ENCODE data around the gene UBN1.
"Not testable (repeated sequence)": the region's sequence is repeated elsewhere in the genome, so short reads cannot be mapped to it uniquely, and the experiment has no call there.

The UBN1 gene

DNA sequence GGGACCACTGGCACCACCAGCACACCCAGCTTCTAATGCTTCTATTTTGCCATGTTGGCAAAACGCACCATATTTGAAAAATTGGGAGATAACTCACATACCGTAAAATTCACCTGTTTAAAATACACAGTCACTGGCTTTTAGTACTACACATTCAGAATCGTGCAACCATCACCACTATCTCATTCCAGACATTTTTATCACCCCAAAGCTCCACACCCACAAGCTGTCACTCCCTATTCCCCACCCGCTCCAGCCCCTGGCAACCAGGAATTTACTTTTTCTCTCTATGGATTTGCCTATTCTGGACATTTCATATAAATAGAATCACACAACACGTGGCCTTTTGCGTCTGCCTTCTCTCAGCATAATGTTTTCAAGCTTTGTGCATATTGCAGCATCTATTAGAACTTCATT, 64.7 kb downstream of the UBN1 start:
- DNase-seq: no peak

DNA sequence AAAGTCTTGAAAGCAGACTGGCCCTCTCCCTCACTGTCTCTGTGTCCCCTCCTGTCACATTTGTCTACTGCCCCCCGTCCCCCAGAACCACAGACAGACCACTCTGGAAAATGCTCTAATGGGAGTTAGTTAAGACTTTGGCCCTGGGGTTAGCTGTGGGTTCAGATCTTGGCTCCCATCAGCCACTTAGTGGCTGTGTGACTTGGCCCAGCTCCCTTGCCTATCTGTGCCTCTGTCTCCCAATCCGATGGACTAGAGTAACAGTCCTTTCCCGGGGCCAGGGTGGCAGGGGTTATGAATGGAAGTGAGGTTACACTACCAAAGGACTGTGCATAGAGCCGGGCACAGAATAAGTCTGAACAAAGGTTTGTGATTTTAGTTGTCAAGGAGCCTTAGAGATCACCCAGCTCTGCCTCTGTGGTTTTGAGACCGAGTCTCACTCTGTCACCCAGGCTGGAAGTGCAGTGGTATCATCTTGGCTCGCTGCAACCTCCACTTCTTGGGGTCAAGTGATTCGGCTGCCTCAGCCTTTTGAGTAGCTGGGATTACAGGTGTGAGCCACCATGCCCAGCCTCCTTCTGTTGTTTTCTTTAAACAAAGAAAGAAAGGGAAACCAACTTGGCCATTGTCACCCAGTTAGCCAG, 66.0 kb downstream of the UBN1 start:
- no peak for DNase-seq

DNA sequence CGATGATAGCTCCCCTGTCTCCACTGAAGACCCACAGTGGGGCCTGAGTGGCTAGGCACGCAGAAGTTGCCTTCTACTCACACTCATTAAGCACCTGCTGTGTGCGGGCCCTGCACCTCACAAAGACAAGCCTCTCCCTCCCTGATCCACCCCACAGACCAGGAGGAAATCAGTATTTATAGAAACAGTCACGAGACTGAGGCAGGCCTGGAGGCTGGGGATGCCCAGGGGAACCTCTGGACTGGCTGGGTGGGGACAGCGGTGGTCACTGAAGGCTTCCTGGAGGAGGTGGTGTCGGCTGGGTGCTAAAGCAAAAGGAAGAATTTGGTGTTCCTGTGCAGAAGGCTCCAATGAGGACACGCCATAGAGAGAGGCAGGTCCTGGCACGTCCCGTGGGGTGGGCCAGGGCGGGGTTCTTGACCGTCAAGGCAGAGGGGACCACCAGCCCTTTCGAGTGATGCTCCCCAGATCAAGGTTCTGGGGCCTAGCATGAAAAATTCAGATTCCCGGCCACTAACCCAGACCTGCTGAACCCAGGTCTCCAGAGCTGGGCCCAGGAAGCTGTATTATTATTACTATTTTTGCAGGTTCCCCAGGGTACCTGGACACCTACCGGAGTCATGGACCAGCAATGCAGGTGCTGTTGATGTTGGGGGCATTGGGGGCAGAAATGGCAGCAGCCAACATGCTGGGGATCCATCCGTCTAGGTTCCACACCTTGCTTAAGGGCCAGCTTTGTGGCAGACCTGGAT, 66.7 kb downstream of the UBN1 start:
- DNase-seq: no peak

DNA sequence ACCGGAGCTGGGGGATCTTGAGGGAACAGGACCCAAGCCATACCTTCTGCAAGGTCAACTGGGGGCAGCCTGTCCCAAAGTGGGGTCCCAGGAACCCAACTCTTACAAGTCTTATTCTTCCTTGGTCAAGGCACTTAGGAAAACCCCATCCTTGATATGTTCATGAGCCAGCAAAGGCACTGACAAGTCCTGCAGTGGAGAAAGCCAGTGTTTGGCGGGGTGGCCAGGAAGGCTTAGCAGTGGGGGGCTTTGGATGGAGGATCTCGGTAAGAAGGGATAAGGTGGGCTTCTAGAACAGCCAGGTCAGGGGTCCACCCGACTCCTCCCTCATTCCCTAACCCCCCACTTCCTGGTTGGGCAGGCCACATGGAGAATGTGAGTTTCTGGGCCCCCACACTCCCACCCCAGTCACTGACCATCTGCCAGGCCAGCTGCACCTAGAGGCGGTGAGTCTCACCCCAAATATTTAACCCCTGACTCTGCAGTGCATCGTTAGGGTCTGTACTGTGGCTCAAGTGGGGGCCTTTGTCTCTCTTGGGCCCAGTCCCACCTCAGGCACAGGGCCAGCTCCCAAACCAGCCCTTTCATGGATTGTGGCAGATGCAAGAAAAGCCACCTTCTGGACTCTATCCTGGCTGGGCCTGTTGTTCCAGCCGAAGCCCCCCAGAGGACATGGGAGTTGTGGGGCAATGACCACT, 67.4 kb downstream of the UBN1 start:
- DNase-seq: no peak

DNA sequence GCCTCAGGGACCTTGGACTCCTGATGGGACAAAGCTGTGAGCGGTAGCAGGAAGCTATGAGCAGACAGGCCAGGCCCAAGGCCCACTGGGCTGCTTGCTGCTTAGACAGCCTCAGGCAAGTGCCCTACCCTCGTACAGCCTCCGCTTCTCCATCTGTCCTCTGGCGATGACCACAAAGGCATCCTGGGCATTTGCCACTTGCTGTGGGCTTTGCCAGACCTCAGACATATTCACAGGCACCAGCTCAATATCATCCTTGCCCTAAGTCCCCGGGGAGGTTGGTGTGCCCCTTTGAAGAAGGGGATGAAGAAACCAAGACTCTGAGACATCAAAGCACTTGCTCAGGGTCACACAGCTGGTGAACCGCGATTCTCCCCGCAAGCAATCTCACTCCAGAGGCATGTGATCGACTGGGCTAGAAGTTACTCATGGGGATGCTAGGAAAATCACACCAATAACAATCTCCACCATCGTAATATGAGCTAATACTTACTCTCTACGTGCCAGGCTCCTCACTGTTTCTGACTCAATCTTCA, 68.0 kb downstream of the UBN1 start:
- peak; percentile 21 for DNase-seq

DNA sequence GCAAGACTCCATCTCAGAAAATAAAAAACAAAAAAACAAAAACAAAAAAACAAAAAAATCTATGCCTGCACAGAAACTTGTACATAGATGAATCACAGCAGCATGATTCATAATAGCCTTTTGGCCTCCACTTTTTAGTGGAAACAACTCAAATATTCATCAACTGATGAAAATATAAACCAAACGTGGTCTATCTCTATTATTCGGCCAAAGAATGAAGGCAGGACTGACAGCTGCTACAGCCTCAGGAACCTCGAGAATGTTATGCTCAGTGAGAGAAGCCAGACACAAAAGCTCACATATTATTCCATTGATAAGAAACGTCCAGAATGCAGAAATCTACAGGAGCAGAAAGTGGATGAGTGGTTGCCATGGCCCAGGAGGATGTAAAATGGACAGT, 69.8 kb downstream of the UBN1 start:
- DNase-seq: no peak

DNA sequence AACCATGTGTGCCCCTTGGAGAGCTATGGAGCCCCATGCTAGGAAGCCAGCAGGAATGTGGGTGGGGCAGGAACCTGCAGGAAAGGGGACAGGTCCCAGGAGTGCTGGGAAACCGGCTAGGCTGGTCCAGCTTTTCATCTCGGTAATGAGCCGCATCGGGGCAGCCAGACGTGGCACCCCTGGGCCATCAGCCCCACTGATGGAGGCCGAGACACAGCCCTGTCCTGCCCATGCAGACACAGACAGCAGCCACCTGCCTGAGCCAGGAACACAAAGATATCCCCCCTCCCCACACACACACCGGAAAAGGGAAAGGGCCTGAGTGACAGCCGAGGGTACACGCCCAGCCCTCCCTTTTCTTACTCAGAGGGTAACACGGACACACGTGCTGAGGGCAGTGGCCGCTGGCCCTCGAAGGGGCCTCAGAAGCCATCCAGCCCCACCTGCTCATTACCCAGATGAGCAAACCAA, 71.5 kb downstream of the UBN1 start:
- DNase-seq: no peak

DNA sequence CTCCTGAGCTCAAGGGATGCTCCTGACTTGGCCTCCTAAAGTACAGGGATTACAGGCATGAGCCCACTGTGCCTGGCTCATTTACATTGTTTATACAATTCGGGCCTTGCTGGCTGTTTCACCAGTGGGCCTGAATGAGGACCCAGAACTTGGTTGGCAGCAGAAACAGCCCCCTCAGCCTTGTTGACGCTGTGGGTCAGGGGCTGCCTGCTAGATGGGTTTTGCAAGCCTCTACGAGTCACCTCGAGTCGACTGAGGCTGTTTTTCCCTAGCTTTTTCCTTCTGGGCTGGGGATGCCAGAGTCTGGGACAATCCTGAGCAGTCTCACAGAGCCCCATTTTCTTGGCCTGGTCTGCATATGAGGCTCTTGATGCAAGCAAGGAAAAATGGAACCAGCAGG, 73.5 kb downstream of the UBN1 start:
- no peak for DNase-seq

DNA sequence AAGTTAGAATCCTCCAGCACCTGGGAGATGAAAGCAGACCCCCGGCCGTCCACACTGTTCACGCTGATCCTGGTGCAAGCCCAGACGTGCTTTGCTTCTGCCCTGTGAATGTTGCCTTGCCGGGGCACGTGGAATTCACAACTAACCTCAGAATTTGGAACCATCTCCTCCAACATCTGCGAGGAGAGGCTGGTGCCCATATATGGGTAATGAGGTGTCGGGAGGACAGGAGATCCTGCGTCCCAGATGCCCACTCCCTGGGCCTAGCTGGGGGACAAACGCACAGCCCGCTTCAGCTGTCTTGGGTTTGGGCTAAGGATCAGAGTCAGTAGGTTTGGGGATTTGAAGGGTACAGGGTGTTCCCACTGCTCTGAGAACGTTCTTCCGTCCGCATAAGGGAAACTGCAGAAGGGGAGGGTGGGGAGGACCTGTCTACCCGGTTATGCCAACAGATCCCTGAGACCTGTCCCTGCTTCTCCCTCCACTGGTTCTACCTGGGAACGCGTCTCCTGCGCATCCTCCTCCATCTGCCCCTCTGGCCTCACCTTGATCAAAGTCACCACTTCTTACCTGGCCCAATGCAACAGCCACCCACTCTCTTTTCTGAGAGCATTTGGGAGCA, 75.6 kb downstream of the UBN1 start:
- DNase-seq: no peak

DNA sequence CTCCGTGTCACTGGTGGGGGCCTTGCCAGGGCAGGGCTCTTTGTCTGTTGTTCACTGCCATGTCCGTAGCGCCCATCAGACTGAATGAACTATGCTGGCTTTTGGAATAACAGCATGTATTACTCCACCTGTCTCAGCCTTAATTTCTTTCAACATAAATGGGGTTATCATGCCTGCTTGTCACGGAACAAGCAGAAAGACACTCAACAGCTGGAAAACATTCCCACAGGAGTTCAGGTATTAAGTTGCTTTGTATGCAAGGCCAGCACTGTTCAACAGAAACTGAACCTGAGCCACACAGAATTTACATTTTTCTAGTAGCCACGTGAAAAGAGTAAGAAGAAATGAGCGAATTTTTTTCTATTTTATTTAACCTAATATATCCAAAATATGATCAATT, 76.6 kb downstream of the UBN1 start:
- DNase-seq: no peak

DNA sequence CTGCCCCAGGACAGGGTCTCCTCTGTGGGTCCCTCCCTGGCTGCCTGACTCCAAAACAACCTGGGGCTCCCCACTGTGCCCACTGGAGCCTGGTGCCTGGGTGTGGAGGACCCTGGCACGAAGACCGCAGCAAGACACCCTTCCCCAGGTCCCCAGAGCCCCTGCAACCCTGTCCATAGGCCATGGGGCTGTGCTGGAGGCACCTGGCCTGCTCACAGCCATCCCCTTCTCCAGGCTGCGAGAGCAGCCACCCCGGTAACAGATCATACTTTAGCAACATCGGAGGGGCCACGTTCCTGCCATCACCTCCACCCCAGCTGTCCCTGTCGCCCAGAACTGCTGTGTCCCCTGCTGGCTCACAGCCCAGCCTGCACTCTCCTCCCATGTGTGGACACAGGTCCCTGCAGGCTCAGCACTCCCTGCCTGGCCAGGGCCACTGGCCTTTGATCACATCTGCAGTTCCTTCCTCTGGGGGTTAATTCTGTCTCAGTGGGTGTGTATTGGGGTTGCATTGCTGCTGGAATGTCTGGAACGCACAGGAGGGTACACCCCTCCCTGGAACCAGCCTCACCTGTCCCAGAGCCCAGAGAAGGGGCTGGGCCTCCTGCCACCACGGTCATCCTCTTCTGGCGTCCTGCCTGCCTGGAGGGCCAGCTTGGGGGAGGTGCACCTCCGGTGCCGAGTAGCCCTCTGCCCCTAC, 77.5 kb downstream of the UBN1 start:
- no peak for DNase-seq

DNA sequence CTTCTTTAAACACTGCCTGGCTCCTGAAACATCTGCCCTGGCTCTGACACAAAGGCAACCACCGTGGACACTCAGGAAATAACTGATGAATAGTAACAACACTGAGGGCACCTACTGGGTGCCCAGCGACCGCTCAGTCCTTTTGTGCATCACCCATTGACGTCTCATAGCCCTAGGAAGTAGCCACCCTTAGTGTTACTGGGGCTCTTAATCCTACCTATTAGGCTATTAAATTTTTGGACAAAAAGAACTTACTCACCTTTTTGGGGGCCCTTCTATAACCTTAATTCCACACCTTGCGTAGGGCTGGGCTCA, 78.0 kb downstream of the UBN1 start:
- DNase-seq: no peak

DNA sequence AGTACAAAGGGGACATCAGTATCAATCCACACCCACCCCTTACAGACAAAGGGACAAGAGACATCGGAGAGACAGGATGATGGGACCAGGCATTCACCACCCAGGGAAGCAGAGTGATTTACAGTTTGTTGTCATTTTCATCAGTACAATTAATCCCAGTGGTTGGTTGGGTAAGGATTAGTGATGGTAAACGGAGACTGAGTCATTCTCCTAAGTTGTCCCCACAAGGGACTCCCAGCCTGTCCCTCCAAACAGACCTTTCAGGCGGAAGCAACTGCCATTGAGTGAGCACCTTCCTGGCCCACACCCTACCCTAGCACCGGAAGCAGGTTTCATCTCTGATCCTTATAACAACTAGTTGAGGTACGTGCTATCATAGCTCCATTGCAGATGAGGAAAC, 78.5 kb downstream of the UBN1 start:
- no peak for DNase-seq

DNA sequence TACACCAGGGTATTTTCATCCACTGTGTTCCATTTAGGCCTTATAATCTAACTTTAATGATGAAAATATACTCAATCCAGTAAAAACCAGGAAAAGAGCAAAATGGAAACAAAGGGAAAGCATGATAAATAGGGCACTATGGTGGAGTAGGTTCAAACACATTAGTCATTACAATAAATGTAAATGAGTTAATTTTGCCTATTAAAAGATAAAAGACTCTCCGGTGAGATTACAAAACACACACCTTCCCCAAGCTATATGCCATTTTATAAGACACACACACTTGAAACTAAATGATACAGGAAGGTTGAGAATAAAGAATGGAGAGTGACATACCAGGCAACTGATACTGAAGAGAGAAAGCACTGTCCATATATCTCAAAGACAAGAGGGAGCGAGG, 79.6 kb downstream of the UBN1 start:
- DNase-seq: no peak

DNA sequence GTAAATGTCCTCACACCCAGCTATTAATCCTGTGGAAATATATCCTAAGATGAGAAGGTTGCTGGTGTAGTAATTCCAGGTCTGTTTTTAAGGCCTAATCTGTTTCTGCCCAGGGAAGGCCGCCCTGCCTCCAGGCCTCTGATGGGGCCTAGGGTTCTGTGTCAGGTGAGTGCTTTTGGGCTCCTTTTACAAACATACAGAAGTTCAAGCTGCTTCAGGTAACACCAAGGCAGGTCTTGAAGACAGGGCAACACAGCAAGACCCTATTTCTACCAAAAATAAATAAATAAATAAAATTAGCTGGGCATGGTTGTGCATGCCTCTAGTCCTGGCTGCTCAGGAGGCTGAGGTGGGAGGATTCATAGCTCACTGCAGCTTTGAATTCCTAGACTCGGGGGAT, 80.4 kb downstream of the UBN1 start:
- no peak for DNase-seq

DNA sequence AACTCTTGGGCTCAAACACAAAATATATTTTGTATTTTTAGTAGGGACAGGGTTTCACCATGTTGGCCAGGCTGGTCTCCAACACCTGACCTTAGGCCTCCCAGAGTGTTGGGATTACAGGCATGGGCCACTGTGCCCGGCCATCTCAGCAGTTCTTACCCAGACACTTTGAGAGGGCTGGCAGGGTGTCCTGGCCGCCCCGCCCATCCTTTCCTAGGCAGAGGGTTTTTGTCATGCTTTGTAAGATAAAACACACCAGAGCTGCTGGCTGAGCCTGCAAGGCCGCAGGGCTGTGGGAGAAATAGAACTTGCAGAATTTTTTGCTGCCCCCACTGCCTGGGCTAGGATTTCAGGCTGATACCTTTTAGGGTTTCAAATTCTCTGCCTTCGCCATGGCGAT, 80.9 kb downstream of the UBN1 start:
- no peak for DNase-seq

DNA sequence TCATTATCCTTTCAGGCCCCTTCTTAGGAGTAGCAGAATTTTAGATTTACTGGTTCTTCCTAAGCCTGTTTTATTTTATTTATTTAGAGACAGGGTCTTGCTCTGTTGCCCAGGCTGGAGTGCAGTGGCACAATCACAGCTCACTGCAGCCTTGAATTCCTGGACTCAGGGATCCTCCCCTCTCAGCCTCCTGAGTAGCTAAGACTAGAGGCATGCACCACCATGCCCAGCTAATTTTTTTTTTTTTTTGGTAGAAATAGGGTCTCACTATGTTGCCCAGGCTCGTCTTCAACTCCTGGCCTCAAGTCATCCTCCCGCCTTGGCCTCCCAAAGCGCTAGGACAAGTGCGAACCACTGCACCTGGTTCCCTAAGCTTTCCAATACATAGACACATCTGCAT, 82.3 kb downstream of the UBN1 start:
- not testable (repeated sequence) for DNase-seq

DNA sequence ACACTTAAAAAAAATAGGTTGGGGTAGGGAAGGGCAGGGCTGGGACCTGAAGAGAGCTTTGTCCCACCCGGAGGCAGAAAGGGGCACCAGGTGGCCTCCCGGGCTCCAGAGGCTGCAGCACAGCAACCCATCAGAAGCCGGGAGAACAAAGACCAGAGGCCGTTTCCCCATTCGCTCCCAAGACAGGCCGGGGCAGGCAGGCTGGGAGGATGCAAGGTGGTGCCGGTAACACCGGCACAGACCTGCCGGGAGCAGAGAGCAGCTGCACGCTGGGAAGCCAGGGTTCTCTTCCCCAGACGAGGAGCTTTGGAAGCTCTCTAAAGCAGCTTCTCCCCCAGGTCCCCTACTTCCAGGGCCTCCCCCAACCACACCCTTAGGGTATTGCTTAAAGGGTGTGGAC, 84.1 kb downstream of the UBN1 start:
- DNase-seq: no peak

Data from MV-4-11 (cell line).